Fibroblast of lung (primary cell): Measurements from ENCODE around the gene ADGRL2. TPM values are rescaled to one million over a fixed set of nuclear protein-coding genes. Genes with fewer than 3 reads are reported as not detected.

Experiments
- DNase-seq, 2 donors: peaks; one replicate each; pipeline versions ENCODE4 v3.0.0 to v3.0.0-alpha.2; 2010; ENCODE audit warnings: low read depth in 2 of 2
- H2AFZ ChIP-seq: 2 replicates; pipeline ENCODE4 v1.5.1; 2012; ENCODE audit warnings: low read length, control low read depth, inconsistent platforms
- H3K27ac ChIP-seq: 2 replicates; pipeline ENCODE4 v1.5.1; 2011; ENCODE audit warnings: low read length, control low read depth; ENCODE audit not compliant: insufficient read depth
- H3K27me3 ChIP-seq: 2 replicates; pipeline ENCODE4 v1.5.1; 2011; ENCODE audit warnings: mild to moderate bottlenecking, low read length; ENCODE audit not compliant: control insufficient read depth, insufficient read depth
- H3K36me3 ChIP-seq: 2 replicates; pipeline ENCODE4 v1.5.1; 2011; ENCODE audit warnings: low read length; ENCODE audit not compliant: control insufficient read depth, insufficient read depth
- H3K4me1 ChIP-seq: 2 replicates; pipeline ENCODE4 v1.5.1; 2011; ENCODE audit warnings: low read length; ENCODE audit not compliant: control insufficient read depth, insufficient read depth; ENCODE audit errors: extremely low read depth
- H3K4me2 ChIP-seq: 2 replicates; pipeline ENCODE4 v1.5.1; 2011; ENCODE audit warnings: low read length, control low read depth; ENCODE audit not compliant: insufficient read depth; ENCODE audit errors: extremely low read depth
- H3K4me3 ChIP-seq, 4 experiments: fragments of 200-600 bp in 1 of 4; sonication (generic) in 1 of 4; replicated peaks in 1 of 4; 2 replicates each; pipeline ENCODE4 v1.5.1; 2011 to 2016; ENCODE audit warnings: low read length in 4 of 4, low read depth in 3 of 4, mild to moderate bottlenecking in 3 of 4, control low read depth in 2 of 4, inconsistent platforms in 1 of 4, mixed read lengths in 1 of 4; ENCODE audit not compliant: insufficient read depth in 1 of 4; ENCODE audit errors: control extremely low read depth in 1 of 4
- H3K79me2 ChIP-seq: 2 replicates; pipeline ENCODE4 v1.5.1; 2012; ENCODE audit warnings: mild to moderate bottlenecking, low read length, inconsistent platforms; ENCODE audit not compliant: control insufficient read depth, insufficient read depth
- H3K9ac ChIP-seq: 2 replicates; pipeline ENCODE4 v1.5.1; 2011; ENCODE audit warnings: mild to moderate bottlenecking, low read length, control low read depth; ENCODE audit not compliant: insufficient read depth
- H3K9me3 ChIP-seq: 2 replicates; pipeline ENCODE4 v1.5.1; 2012; ENCODE audit warnings: low read depth, low read length; ENCODE audit not compliant: control insufficient read depth, insufficient read depth
- H4K20me1 ChIP-seq: 2 replicates; pipeline ENCODE4 v1.5.1; 2011; ENCODE audit warnings: low read length; ENCODE audit not compliant: control insufficient read depth, insufficient read depth; ENCODE audit errors: extremely low read depth
- CTCF ChIP-seq, 2 donors: IDR thresholded peaks in 1 of 2; conservative IDR thresholded peaks in 1 of 2; 1 replicate in 1 of 2; 2 replicates in 1 of 2; pipeline ENCODE4 v1.5.1; 2011 to 2012; ENCODE audit warnings: low read length in 2 of 2, control low read depth in 1 of 2, inconsistent platforms in 1 of 2, low read depth in 1 of 2, mild to moderate bottlenecking in 1 of 2
- EZH2 ChIP-seq: IDR thresholded peaks from 2 replicates; pipeline ENCODE4 v1.5.1; 2012; ENCODE audit warnings: low read length, control low read depth, mild to moderate bottlenecking; ENCODE audit errors: missing control alignments
- polyA minus RNA-seq: library from RNA; depleted of rRNA, polyadenylated mRNA; stranded (reverse); fragments of >200 nt; gene quantifications from 2 replicates; pipeline ENCODE4 v1.2.3, GENCODE V29; 2011; ENCODE audit warnings: low replicate concordance
- polyA plus RNA-seq, 2 donors: library from polyadenylated mRNA; depleted of rRNA in 1 of 2; stranded (reverse) in 1 of 2; unstranded in 1 of 2; fragments of >200 nt; gene quantifications; 2 replicates each; pipeline ENCODE4 v1.2.1, GENCODE V29; 2011 to 2012; ENCODE audit warnings: missing spikeins in 1 of 2
- total RNA-seq: library from RNA; depleted of rRNA; stranded (reverse); fragments of >200 nt; gene quantifications from 2 replicates; pipeline ENCODE4 v1.2.1, GENCODE V29; 2014

Gene ADGRL2
- 61.4 and 74.1 TPM in 2 replicates for total RNA-seq
- polyA plus RNA-seq = 40.0 and 196 TPM in 2 replicates
- 21.9 and 104 TPM in 2 replicates for polyA plus RNA-seq (2012)
- polyA minus RNA-seq = 150 and 739 TPM in 2 replicates

GRCh38 chr1:81800695-81801650 lies at the start of gene ADGRL2:
TSS of gene ADGRL2 (plus strand) at chr1:81800934. CDS start at chr1:81836985, 36,051 bp downstream.
- H3K9me3 ChIP-seq = no peaks in the 10 kb centered on the region
- H3K4me3 ChIP-seq = peak within 1 kb of the TSS; percentile 79 to 90 (median 80)
- peak within 1 kb of the TSS; percentile 86 for H3K9ac ChIP-seq
- H4K20me1 ChIP-seq = no peaks in the 10 kb centered on the region
- H3K27ac ChIP-seq = peak within 1 kb of the TSS; percentile 80
- DNase-seq = peak; percentile 95 to 97
- no peaks in the 10 kb centered on the region for H3K27me3 ChIP-seq
- no peaks in the 10 kb centered on the region for H3K36me3 ChIP-seq
- H3K79me2 ChIP-seq = peaks cover 46% of the 10 kb centered on the region
- no peak for TF ChIP-seq EZH2
- TF ChIP-seq CTCF (conservative IDR thresholded peaks at IDR 0.05 in 1 of 2, IDR thresholded peaks at IDR 0.05 in 1 of 2; ENCODE audit: low read depth in 1 of 2, low read length in 2 of 2) = no peak
- H3K4me2 ChIP-seq = peak within 1 kb of the TSS; percentile 64
- H3K4me1 ChIP-seq = no peaks in the 10 kb centered on the region
- H2AFZ ChIP-seq = peak within 1 kb of the TSS; percentile 85

- H3K36me3 ChIP-seq = no peaks in the 10 kb centered on the region
- no peaks in the 10 kb centered on the region for H3K27me3 ChIP-seq
- H3K4me3 ChIP-seq = no peak overlapping the region
- H2AFZ ChIP-seq = no peak overlapping the region
- H3K27ac ChIP-seq = no peak overlapping the region
- H4K20me1 ChIP-seq = no peaks in the 10 kb centered on the region
- no peak overlapping the region for H3K9ac ChIP-seq
- TF ChIP-seq EZH2 (no peak), CTCF (conservative IDR thresholded peaks at IDR 0.05 in 1 of 2, IDR thresholded peaks at IDR 0.05 in 1 of 2; ENCODE audit: low read depth in 1 of 2, low read length in 2 of 2) (no peak)
- DNase-seq = no peak
- no peaks in the 10 kb centered on the region for H3K4me1 ChIP-seq
- no peak overlapping the region for H3K4me2 ChIP-seq
- H3K9me3 ChIP-seq = no peaks in the 10 kb centered on the region
- no peaks in the 10 kb centered on the region for H3K79me2 ChIP-seq
Measured at GRCh38 chr1:81752840-81753239, 47.9 kb upstream of the ADGRL2 start.

- Histone ChIP-seq H3K4me1 (no peaks in the 10 kb centered on the region), H4K20me1 (no peaks in the 10 kb centered on the region), H3K9ac (no peak overlapping the region), H3K4me3 (no peak overlapping the region), H3K27me3 (no peaks in the 10 kb centered on the region), H3K9me3 (no peaks in the 10 kb centered on the region), H3K79me2 (no peaks in the 10 kb centered on the region), H2AFZ (no peak overlapping the region), H3K27ac (no peak overlapping the region), H3K36me3 (no peaks in the 10 kb centered on the region), H3K4me2 (no peak overlapping the region)
- TF ChIP-seq CTCF (conservative IDR thresholded peaks at IDR 0.05 in 1 of 2, IDR thresholded peaks at IDR 0.05 in 1 of 2; ENCODE audit: low read depth in 1 of 2, low read length in 2 of 2) = no peak
- TF ChIP-seq EZH2 = no peak
- DNase-seq = no peak
Measured at GRCh38 chr1:81754424-81754823, 46.3 kb upstream of the ADGRL2 start.
